ENCODE measurements around the gene CDHR5.

The CDHR5 gene

DNA sequence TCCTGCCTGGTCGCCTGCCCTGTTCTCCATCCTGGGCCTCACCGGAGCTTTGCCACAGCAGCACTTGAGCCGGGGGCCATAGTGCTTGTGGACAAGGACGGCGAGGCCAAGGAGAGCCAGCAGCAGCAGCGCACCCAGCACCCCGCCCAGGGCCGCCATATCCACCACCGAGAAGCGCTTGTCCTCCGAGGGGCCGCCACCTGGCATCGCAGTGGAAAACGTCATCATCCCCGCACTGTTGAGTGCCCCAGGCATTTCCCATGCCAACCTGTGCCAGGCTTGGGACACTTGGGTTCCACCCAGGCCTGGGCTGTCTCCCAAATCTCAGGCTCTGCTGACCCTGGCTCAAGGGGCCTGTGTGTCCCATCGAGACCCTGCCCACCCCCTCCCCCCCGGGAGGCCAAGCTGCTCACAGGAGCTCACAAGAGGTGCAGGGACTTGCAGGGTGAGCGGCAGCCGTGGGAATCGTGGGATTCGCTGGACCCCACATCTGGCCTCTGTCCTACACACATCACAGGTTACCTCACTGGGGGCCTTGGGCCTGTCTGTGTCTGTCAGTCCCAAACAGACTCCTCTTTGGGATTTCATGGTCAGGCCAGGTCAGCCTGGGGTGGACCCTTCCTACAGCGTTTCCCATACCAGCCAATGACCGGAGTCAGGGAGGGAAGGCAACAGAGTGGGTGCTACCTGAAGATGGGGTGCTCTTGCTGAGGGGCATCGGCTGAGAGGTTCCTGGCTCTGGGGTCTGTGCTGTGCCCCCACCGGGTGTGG, 6.7 kb downstream of the CDHR5 start:
- H3K4me3 ChIP-seq (ENCODE audit: low read length): no peak overlapping the region
- TF ChIP-seq, protein P1, sequence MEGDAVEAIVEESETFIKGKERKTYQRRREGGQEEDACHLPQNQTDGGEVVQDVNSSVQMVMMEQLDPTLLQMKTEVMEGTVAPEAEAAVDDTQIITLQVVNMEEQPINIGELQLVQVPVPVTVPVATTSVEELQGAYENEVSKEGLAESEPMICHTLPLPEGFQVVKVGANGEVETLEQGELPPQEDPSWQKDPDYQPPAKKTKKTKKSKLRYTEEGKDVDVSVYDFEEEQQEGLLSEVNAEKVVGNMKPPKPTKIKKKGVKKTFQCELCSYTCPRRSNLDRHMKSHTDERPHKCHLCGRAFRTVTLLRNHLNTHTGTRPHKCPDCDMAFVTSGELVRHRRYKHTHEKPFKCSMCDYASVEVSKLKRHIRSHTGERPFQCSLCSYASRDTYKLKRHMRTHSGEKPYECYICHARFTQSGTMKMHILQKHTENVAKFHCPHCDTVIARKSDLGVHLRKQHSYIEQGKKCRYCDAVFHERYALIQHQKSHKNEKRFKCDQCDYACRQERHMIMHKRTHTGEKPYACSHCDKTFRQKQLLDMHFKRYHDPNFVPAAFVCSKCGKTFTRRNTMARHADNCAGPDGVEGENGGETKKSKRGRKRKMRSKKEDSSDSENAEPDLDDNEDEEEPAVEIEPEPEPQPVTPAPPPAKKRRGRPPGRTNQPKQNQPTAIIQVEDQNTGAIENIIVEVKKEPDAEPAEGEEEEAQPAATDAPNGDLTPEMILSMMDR (IDR thresholded peaks at IDR 0.05; ENCODE audit: insufficient read depth, low read depth, low read length, missing control alignments): no peak

DNA sequence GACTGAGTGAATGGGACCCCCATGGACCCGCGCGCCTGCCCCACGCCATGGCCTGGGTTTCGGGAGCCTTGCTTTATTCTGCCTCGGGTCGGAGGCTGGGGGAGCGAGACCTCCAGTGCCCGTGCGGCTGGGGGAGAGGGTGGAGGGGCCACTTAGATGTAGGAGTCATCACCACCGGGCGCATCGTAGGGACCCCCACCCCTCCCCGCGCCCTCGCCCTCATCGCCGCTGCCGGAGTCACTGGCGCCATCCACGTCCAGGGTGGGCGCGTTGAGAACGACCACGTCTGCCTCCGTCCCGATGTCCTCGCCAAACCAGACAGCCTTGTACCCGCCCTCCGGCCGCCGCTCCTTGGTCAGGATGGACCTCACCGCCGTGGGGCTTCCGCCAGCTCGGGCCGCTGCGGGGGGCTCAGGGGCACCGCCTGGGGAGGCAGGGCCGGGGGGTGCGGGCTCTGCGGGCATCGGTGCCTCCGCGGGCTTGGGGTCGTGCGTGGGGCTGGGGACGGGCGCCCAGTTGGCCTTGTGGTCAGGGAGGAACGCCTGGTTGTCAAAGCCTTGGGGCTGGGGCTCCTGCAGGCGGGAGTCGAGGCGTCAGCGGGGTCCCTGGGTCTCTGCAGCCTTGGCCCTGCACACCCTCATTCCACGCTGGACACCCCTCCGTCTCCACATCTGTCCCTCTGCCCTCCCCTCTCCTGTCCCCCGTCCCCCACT, 7.4 kb downstream of the CDHR5 start:
- DNase-seq (ENCODE audit: low read depth): no peak
- TF ChIP-seq, protein P1 (IDR thresholded peaks at IDR 0.05; ENCODE audit: insufficient read depth, low read depth, low read length, missing control alignments): no peak
- H3K4me3 ChIP-seq (ENCODE audit: low read length): no peak overlapping the region

More for the DNA sequence above, 6.7 kb downstream of the CDHR5 start:
- no peak for DNase-seq (ENCODE audit: low read depth)

DNA sequence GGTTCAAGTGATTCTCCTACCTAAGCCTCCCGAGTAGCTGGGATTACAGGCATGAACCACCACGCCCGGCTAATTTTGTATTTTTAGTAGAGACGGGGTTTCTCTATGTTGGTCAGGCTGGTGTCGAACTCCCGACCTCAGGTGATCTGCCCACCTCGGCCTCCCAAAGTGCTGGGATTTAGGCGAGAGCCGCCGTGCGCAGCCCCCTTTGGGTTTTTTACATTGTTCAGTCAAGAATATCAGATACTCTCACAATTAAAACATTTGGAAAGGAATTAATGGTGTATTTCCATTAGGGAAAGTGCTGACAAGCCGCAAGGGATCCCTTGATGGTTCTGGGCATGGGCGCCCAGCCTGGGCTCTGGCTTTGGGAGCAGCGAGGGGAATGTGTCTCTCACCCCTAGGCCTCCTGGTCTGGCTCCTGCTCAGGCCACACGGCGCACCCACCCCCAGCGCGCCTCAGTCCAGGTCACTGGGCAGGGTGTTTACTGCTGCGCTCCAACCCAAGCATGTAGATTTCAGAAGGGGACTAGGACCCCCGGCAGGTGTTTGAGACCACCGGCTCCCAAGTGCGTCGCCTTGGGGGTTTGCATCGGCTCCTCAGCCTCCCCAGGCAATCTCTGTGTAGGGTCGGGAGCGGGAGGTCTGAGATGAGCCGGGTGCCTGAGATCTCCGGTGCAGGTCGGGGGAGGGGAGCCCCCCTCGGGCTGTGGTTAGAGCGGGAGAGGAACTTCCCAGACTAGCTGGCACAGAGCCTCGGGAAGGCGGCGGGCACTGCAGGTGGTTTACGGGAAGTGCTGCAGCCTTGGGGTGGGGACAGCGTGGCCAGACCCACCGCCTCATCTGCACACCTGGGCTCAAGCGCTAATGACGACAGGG, 8.2 kb downstream of the CDHR5 start:
- TF ChIP-seq, protein P1 (IDR thresholded peaks at IDR 0.05; ENCODE audit: insufficient read depth, low read depth, low read length, missing control alignments): no peak
- DNase-seq (ENCODE audit: low read depth): no peak
- H3K4me3 ChIP-seq (ENCODE audit: low read length): no peak overlapping the region

DNA sequence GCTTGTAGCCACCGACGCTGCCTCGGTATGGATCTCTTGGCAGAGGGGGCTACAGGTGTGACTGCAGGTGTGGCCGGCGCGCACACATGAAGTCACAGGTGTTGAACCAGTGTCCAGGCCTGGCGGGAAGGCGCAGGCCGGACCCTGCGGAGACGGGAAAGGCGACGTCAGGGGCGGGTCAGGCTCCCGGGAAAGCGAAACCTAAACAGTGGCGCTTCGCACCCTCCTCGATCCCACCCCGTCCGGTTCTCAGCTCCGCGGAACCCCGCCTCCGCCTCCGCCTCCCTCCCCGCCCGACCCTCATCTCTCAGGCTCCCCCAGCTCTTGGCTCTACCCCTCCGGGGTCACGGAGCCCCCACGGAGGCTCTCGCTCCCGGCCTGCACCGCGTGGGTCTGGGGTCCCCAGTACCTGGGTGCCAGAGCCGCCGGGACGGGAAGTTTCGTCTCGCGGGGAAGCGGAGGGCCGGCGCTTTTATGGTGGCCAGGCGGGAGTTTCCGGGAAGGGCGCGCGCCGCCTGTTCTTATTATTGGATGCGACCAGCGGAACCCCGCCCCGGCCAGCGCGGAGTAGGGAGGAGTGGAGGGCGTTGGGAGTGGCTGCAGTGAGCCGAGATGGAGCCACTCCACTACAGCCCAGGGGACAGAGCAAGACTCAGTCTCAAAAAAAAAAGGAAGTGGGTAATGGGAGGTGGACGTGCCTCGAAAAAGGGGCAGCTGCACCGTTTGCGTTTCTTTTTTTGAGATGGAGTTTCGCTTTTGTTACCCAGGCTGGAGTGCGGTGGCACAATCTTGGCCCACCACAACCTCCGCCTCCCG, 9.0 kb downstream of the CDHR5 start, which contains the start of gene IRF7:
IRF7 (minus strand) TSS at position 447 of the 816 bp plus-strand sequence. CDS start 586 bp downstream, outside the sequence.
- peak; percentile 93 for DNase-seq (ENCODE audit: low read depth)
- TF ChIP-seq, protein P1 (IDR thresholded peaks at IDR 0.05; ENCODE audit: insufficient read depth, low read depth, low read length, missing control alignments): no peak

DNA sequence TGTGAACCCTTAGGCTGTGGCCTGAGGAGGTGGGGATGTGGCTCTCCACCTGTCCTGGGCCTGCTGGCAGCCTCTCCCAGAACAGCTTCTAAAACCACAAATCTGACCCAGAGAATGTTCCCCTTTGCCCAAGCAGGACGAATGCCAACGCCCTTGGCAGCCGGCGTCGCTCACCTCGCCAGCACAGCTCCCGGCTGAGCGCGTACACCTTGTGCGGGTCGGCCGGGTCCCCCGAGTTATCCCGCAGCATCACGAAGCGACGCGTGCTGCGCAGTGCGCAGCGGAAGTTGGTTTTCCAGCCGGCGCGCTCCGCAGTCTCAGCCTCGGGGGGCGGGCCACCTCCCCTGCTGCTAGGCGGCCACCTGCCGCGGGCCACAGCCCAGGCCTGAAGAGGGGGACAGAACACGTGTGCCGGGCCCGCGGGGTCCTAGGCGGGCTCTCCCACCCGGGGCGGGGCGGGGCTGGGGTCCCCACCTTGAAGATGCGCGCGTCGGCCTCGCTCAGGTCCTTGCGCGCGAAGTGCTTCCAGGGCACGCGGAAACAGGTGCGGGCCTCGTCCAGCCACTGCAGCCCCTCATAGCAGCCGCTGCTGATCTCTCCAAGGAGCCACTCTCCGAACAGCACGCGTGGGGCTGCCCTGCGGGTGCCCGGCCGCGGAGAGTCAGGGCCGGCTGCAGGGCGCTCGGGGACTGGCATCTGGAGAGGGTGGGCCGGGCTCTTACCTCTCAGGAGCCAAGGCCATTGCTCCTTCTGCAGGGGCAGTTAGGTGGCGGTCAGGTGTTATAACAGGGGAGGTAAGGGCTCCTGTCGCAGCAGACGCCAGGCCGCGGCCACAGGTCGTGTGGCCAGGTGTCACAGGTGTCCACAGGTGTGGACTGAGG, 9.9 kb downstream of the CDHR5 start:
- TF ChIP-seq, protein P1 (IDR thresholded peaks at IDR 0.05; ENCODE audit: insufficient read depth, low read depth, low read length, missing control alignments): no peak
- H3K4me3 ChIP-seq (ENCODE audit: low read length): peak overlapping the region; percentile 61
- peak; percentile 17 for DNase-seq (ENCODE audit: low read depth)

More for the DNA sequence above, 9.0 kb downstream of the CDHR5 start, which contains the start of gene IRF7:
- peak within 1 kb of the TSS; percentile 61 for H3K4me3 ChIP-seq (ENCODE audit: low read length)
